Mucosa of stomach (tissue), 1 donor: ENCODE results near the gene MED25.

ENCODE experiments used
- H3K27me3 ChIP-seq: one replicate; pipeline ENCODE4 v1.7.0; 2013; ENCODE audit warnings: mild to moderate bottlenecking, low read length; ENCODE audit not compliant: control insufficient read depth, insufficient read depth
- H3K36me3 ChIP-seq: one replicate; pipeline ENCODE4 v1.7.0; 2013; ENCODE audit warnings: low read length; ENCODE audit not compliant: control insufficient read depth, insufficient read depth
- H3K4me1 ChIP-seq: one replicate; pipeline ENCODE4 v1.7.0; 2013; ENCODE audit warnings: mild to moderate bottlenecking, low read length; ENCODE audit not compliant: control insufficient read depth, insufficient read depth
- H3K4me3 ChIP-seq: one replicate; pipeline ENCODE4 v1.7.0; 2013; ENCODE audit warnings: low read length
- H3K9ac ChIP-seq: one replicate; pipeline ENCODE4 v1.7.0; 2013; ENCODE audit warnings: mild to moderate bottlenecking, low read length, moderate library complexity
- H3K9me3 ChIP-seq: one replicate; pipeline ENCODE4 v1.7.0; 2013; ENCODE audit warnings: mild to moderate bottlenecking, low read length, moderate library complexity; ENCODE audit not compliant: control insufficient read depth
- donor health status: Pancreatic carcinoma.

Gene MED25

DNA sequence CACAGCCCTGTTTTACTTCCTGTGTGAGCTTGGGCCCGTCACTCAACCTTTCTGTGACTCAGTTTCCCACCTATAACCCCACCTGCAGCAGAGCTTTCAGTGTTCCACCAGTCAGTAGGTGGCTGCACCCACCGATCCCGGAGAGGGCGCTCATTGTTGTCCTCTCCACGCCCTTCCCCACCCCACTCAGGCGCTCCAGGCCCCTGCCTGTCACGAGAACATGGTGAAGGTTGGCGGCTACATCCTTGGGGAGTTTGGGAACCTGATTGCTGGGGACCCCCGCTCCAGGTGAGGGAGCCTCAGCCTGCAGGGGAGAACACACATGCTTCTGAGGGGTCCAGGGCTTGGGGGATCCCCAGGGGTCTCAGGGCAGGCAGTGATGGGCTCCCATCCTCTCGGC, 17.3 kb upstream of the MED25 start:
- Histone ChIP-seq H3K4me3 (no peak overlapping the region), H3K9ac (no peak overlapping the region), H3K4me1 (no peaks in the 10 kb centered on the region), H3K9me3 (no peaks in the 10 kb centered on the region), H3K27me3 (no peaks in the 10 kb centered on the region), H3K36me3 (peaks cover 12% of the 10 kb centered on the region)

DNA sequence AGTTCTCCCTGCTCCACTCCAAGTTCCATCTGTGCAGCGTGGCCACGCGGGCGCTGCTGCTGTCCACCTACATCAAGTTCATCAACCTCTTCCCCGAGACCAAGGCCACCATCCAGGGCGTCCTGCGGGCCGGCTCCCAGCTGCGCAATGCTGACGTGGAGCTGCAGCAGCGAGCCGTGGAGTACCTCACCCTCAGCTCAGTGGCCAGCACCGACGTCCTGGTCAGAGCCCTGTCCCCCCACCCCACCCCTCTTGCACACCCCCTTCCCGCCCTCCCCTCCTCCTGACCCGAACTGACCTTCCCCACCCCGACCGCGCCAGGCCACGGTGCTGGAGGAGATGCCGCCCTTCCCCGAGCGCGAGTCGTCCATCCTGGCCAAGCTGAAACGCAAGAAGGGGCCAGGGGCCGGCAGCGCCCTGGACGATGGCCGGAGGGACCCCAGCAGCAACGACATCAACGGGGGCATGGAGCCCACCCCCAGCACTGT, 16.6 kb upstream of the MED25 start:
- Histone ChIP-seq H3K4me3 (no peak overlapping the region), H3K36me3 (peaks cover 8% of the 10 kb centered on the region), H3K4me1 (no peaks in the 10 kb centered on the region), H3K9ac (no peak overlapping the region), H3K27me3 (no peaks in the 10 kb centered on the region), H3K9me3 (no peaks in the 10 kb centered on the region)

DNA sequence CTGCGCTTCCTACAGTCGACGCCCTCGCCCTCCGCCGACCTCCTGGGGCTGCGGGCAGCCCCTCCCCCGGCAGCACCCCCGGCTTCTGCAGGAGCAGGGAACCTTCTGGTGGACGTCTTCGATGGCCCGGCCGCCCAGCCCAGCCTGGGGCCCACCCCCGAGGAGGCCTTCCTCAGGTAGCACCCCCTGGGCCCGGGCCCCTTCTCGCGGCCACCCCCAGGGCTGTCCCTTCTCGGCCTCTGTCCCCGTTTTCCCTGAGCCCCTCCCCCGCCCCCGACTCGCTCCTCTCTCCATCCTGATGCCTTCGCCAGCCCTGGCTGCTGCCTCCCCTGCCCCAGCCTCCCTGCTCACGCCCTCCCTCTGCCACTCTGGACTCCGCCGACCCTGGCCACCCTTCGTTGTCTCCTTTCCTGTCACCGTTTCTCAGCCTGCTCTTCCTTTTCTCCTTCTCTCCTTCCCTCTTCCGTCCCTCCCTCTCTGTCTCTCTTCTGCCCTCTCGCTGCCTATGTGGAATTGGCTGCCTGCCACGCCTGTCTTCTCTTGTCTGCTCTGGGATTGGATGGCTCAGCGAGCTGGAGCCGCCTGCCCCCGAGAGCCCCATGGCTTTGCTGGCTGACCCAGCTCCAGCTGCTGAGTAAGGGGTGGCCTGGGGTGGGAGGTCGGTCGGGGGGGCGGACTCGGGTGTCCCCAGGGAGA, 16.0 kb upstream of the MED25 start:
- no peaks in the 10 kb centered on the region for H3K9me3 ChIP-seq
- no peak overlapping the region for H3K9ac ChIP-seq
- H3K36me3 ChIP-seq: peaks cover 8% of the 10 kb centered on the region
- H3K4me1 ChIP-seq: no peaks in the 10 kb centered on the region
- no peaks in the 10 kb centered on the region for H3K27me3 ChIP-seq
- H3K4me3 ChIP-seq: no peak overlapping the region

DNA sequence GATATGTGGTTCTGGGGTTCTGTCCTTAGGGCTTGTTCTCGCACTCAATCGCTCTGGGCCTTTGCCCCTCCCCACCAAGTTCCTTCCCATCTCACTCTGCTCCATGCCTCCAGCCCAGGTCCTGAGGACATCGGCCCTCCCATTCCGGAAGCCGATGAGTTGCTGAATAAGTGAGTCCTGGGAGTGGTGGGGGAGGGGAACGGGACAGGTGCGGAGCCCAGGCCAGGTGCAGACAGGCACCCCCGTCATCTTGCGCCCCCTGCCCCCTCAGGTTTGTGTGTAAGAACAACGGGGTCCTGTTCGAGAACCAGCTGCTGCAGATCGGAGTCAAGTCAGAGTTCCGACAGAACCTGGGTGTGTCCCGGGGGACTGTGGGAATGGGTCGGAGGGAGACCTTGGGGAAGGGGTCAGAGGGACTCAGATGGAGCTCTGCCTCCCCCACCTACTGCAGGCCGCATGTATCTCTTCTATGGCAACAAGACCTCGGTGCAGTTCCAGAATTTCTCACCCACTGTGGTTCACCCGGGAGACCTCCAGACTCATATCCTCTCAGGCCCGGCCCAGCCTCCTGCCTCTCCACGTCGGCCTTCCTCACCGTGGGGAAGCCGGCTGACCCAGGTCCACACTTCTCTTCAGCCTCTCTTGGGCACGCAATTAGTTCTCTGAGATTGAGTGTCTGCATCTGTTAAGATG, 15.1 kb upstream of the MED25 start:
- no peak overlapping the region for H3K4me3 ChIP-seq
- H3K9ac ChIP-seq: no peak overlapping the region
- H3K36me3 ChIP-seq: peaks cover 8% of the 10 kb centered on the region

DNA sequence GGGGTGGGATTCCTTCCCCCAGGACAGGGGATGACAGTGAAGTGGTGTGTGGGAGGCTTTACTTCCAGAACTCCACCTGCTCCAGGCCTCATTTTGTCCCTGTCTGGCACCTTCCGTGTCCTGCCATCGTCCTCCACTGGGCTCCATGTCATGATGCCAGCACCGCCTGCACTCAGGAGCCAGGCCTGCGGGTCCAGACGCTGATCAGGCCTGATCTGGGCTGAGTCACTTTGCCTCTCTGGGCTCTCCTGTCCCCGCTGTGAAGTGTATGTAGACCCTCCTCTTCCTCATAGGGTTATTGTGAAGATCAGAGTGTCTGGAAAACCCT, 14.6 kb upstream of the MED25 start:
- Histone ChIP-seq H3K4me1 (peaks cover 5% of the 10 kb centered on the region), H3K36me3 (peaks cover 8% of the 10 kb centered on the region), H3K4me3 (no peak overlapping the region), H3K9ac (no peak overlapping the region), H3K27me3 (no peaks in the 10 kb centered on the region), H3K9me3 (no peaks in the 10 kb centered on the region)

More for the DNA sequence above, 15.1 kb upstream of the MED25 start:
- Histone ChIP-seq H3K9me3 (no peaks in the 10 kb centered on the region), H3K4me1 (no peaks in the 10 kb centered on the region), H3K27me3 (no peaks in the 10 kb centered on the region)

DNA sequence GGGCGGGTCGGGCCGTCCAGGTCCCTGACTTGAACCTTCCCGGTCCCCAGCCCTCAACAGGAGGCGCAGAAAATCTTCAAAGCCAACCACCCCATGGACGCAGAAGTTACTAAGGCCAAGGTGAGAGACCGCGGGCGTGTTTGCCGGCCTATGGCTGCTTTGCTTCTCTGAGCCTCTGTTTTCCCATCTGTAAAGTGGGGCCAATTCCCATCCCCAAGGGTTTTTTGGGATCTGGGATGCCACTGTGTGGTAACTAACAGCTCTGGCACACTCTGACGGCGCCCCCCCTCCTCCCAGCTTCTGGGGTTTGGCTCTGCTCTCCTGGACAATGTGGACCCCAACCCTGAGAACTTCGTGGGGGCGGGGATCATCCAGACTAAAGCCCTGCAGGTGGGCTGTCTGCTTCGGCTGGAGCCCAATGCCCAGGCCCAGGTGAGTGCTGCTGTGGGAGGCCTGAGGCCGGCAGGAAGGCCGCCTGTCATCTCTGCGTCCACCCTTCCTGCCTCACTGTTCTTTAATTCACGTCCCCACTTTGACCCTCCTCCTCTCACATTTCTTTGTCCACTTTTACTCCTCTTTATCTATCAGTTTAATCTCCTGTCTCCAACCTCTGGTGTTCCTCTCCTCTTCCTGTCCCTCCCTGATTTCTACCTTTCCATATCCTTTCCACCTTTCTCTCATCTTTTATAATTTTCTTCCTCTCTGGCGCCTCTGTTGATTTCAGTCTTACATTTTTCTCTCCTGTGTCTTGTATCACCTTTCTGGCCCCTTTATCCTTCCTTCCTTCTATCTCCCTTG, 12.1 kb upstream of the MED25 start:
- Histone ChIP-seq H3K4me1 (peaks cover 14% of the 10 kb centered on the region), H3K9ac (no peak overlapping the region), H3K27me3 (no peaks in the 10 kb centered on the region), H3K4me3 (no peak overlapping the region), H3K9me3 (no peaks in the 10 kb centered on the region), H3K36me3 (peaks cover 8% of the 10 kb centered on the region)

DNA sequence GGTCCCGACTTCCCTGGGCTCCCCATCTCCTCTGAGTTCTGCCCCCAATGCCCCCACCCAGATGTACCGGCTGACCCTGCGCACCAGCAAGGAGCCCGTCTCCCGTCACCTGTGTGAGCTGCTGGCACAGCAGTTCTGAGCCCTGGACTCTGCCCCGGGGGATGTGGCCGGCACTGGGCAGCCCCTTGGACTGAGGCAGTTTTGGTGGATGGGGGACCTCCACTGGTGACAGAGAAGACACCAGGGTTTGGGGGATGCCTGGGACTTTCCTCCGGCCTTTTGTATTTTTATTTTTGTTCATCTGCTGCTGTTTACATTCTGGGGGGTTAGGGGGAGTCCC, 11.5 kb upstream of the MED25 start:
- peaks cover 14% of the 10 kb centered on the region for H3K4me1 ChIP-seq
- peaks cover 8% of the 10 kb centered on the region for H3K36me3 ChIP-seq
- H3K27me3 ChIP-seq: no peaks in the 10 kb centered on the region
- H3K9ac ChIP-seq: no peak overlapping the region
- no peak overlapping the region for H3K4me3 ChIP-seq
- H3K9me3 ChIP-seq: no peaks in the 10 kb centered on the region

DNA sequence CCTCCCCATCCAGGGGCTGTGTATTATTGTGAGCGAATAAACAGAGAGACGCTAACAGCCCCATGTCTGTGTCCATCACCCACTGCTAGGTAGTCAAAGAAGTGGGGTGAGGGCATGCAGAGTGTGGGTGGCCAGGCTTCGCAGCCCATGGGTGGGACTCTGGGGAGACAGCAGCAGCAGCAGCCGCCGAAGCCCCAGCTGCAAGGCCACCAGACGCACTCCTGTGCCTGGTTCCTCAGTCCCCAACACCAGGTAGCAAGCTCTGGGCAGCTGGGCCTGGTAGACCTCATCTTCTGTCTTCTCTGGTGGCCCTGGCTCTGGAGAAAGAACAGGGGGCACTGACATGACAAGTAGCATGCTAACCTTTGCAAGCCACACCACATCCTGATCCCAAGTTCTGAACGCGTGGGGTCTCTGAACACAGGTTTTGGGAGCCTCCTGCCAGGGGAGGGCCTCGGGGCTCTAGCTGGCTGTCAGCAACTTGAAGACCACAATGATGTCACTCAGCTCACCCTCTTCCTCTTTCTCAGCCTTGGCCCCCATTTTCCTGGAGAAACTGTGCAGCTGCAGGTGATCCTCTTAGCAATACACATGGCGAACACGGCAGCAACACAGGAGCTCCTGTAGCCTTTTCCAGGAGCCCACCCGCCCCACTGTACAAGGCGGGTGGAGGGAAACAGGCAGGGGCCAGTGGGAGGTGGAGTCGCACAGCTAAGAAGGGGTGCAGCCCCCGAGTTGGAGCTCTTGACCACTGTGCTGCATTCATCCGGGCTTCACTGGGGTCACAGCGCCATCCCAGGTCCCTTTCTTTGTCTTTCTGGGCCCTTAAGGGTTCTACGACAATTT, 10.8 kb upstream of the MED25 start:
- H3K4me3 ChIP-seq: no peak overlapping the region
- no peaks in the 10 kb centered on the region for H3K9me3 ChIP-seq
- H3K9ac ChIP-seq: no peak overlapping the region
- peaks cover 8% of the 10 kb centered on the region for H3K36me3 ChIP-seq
- peaks cover 14% of the 10 kb centered on the region for H3K4me1 ChIP-seq
- H3K27me3 ChIP-seq: no peaks in the 10 kb centered on the region

DNA sequence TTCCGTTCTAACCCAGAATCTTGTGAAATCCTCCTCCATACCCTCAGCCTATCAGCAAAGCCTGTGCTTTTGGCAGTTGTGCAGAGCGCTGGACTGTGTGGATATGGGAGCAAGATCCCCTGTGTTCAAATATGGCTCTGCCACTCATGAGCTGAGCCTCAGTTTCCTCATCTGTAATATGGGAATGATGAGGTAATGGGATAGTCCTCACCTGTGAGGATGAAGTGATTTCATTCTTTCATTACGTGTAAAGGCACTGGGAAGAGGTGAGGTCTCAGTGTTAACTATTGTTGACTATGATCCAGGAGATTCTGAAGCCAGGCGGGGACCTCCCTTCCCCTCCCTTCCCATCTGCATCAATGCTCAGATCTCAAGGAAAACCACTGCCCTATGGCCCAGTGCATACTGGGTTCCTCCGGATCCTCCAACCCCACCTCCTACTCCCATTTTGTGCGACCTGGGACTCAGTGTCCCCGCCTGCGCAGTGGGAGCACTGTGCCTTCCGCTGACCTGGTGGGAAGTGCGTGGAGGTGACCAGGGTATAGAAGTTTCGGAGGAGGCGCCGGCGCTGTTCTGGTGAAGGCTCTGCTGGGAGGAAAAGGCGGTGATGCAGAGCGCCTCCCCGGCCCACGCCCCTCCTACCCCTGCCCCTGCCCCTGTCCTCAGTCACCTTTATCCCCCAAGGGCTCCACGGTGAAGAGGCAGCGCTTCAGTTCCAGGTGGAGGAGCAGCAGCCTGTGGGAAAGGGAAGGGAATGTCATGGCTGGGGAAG, 10.0 kb upstream of the MED25 start:
- H3K36me3 ChIP-seq: peaks cover 7% of the 10 kb centered on the region
- peaks cover 20% of the 10 kb centered on the region for H3K4me1 ChIP-seq
- H3K27me3 ChIP-seq: no peaks in the 10 kb centered on the region
- H3K4me3 ChIP-seq: peak overlapping the region; percentile 17
- H3K9me3 ChIP-seq: no peaks in the 10 kb centered on the region
- H3K9ac ChIP-seq: no peak overlapping the region

DNA sequence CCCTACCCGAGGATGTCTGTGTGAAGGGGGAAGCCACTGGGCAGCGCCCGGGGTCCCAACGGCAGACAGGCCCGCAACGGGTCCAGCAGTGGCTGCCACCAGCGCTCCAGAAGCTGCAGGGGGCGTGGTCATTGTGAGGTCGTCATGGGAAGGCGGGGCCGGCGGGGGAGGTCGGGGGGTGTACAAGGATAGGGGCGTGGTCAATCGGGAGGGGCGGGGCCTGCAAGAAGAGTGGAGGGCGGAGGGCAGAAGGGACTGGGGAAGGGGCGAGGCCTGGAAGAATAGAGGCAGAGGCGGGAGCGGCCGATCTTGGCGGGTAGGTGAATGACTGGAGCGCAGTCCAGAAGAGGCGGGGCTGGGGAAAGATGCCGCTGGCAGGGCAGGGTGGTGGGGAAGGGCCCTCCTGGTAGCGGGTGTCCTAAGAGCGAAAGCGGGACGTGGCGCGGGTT, 9.4 kb upstream of the MED25 start:
- Histone ChIP-seq H3K9me3 (no peaks in the 10 kb centered on the region), H3K4me1 (peaks cover 20% of the 10 kb centered on the region), H3K4me3 (peak overlapping the region; percentile 17), H3K9ac (peak overlapping the region; percentile 64), H3K27me3 (no peaks in the 10 kb centered on the region), H3K36me3 (peaks cover under 1% of the 10 kb centered on the region)
